ENCODE data around the gene FKBP11.
"Not testable (repeated sequence)": the region's sequence is repeated elsewhere in the genome, so short reads cannot be mapped to it uniquely, and the experiment has no call there.

Gene FKBP11

GRCh38 chr12:48903982-48904411, 21.3 kb downstream of the FKBP11 start:
- peak; percentile 66 for DNase-seq (ENCODE audit: low read depth)

- no peak for DNase-seq (ENCODE audit: low read depth)
These were observed 21.8 kb downstream of the FKBP11 start for GRCh38 chr12:48903363-48903981.

- no peak for DNase-seq (ENCODE audit: low read depth)
These were observed 24.0 kb downstream of the FKBP11 start for GRCh38 chr12:48901278-48901677.

GRCh38 chr12:48899651-48900050, 25.6 kb downstream of the FKBP11 start:
- no peak for DNase-seq (ENCODE audit: low read depth)

- DNase-seq (ENCODE audit: low read depth), result no peak
These were observed 31.0 kb downstream of the FKBP11 start for GRCh38 chr12:48894271-48894670.

GRCh38 chr12:48890657-48891418, 34.5 kb downstream of the FKBP11 start:
- DNase-seq (ENCODE audit: low read depth), result peak; percentile 38

GRCh38 chr12:48889679-48890078, 35.6 kb downstream of the FKBP11 start:
- no peak for DNase-seq (ENCODE audit: low read depth)

GRCh38 chr12:48883305-48884161, 41.8 kb downstream of the FKBP11 start:
- DNase-seq (ENCODE audit: low read depth), result no peak

GRCh38 chr12:48882972-48883304, 42.4 kb downstream of the FKBP11 start:
- no peak for DNase-seq (ENCODE audit: low read depth)

GRCh38 chr12:48882315-48882687, 43.0 kb downstream of the FKBP11 start:
- no peak for DNase-seq (ENCODE audit: low read depth)

- DNase-seq (ENCODE audit: low read depth), result no peak
These were observed 43.5 kb downstream of the FKBP11 start for GRCh38 chr12:48881686-48882314.

- DNase-seq (ENCODE audit: low read depth), result no peak
These were observed 44.6 kb downstream of the FKBP11 start for GRCh38 chr12:48880647-48881046.

GRCh38 chr12:48878548-48878947, 46.7 kb downstream of the FKBP11 start:
- DNase-seq (ENCODE audit: low read depth), result no peak

GRCh38 chr12:48875944-48876515, 49.3 kb downstream of the FKBP11 start:
- no peak for DNase-seq (ENCODE audit: low read depth)

GRCh38 chr12:48873534-48873933, 51.8 kb downstream of the FKBP11 start:
- not testable (repeated sequence) for DNase-seq (ENCODE audit: low read depth)

- DNase-seq (ENCODE audit: low read depth), result no peak
These were observed 52.2 kb downstream of the FKBP11 start for GRCh38 chr12:48873096-48873495.
